Smooth muscle cell of bladder (primary cell): ENCODE measurements around the gene OXNAD1. TPM values are rescaled to one million over a fixed set of nuclear protein-coding genes. Genes with fewer than 3 reads are reported as not detected.

ENCODE experiments used
- total RNA-seq: library from RNA; depleted of rRNA; stranded (reverse); fragments of >200 nt; gene quantifications from 2 replicates; pipeline ENCODE4 v1.2.3, GENCODE V29; 2014

OXNAD1 gene
- total RNA-seq = 8.8 and 9.2 TPM in 2 replicates

GRCh38 chr3:16264708-16265454 lies at the start of gene OXNAD1, which contains the start of gene DPH3:
Gene OXNAD1 (plus strand): TSS chr3:16265212. CDS start chr3:16270953, 5,741 bp downstream.
Gene DPH3 (minus strand): TSS chr3:16264943. CDS start chr3:16264876, 67 bp downstream.

Other genes with a start within 250 kb of the OXNAD1 start
- gene GALNT15, start 90.5 kb upstream of the OXNAD1 start, total RNA-seq = 12.1 and 20.2 TPM in 2 replicates
- 15.9 and 19.1 TPM in 2 replicates for gene DPH3, start 269 bp upstream of the OXNAD1 start, total RNA-seq
- gene RFTN1, start 248.5 kb downstream of the OXNAD1 start, total RNA-seq = 44.3 and 57.5 TPM in 2 replicates